WTC11 (cell line): Measurements from ENCODE around the gene INO80E. TPM values are rescaled to one million over a fixed set of nuclear protein-coding genes. Genes with fewer than 3 reads are reported as not detected.
"Not testable (repeated sequence)": the region's sequence is repeated elsewhere in the genome, so short reads cannot be mapped to it uniquely, and the experiment has no call there.

Experiments used
- ATAC-seq: fragments of 200-7000 bp; cut with Tn5 transposase; 2 replicates; pipeline ENCODE4 v1.10.0; 2021; ENCODE audit warnings: mild to moderate bottlenecking, moderate library complexity
- CTCF ChIA-PET: fragments of 300-600 bp; sonication (Branson Sonifier 250); formaldehyde crosslinking; loops from one replicate; lab custom pipeline; 2021; ENCODE audit warnings: antibody characterized with exemption; lab: Charles Lee
- POLR2A ChIA-PET: fragments of 350-600 bp; sonication (Branson Sonifier 250); formaldehyde crosslinking; loops from one replicate; lab custom pipeline; 2021; ENCODE audit warnings: antibody characterized with exemption; lab: Charles Lee
- DNase-seq: peaks from one replicate; pipeline ENCODE4 v3.0.0; 2021; ENCODE audit warnings: low spot score
- H3K27ac Mint-ChIP-seq: 2 replicates; pipeline ENCODE4 v1.8.0; 2021; ENCODE audit warnings: mixed read lengths
- H3K27me3 Mint-ChIP-seq: 2 replicates; pipeline ENCODE4 v1.8.0; 2021; ENCODE audit warnings: low read depth, mild to moderate bottlenecking, moderate library complexity, mixed read lengths
- H3K36me3 Mint-ChIP-seq: 2 replicates; pipeline ENCODE4 v1.8.0; 2021; ENCODE audit warnings: mixed read lengths
- H3K4me1 Mint-ChIP-seq: 2 replicates; pipeline ENCODE4 v1.8.0; 2022; ENCODE audit warnings: mixed read lengths
- H3K4me3 Mint-ChIP-seq: 2 replicates; pipeline ENCODE4 v1.8.0; 2021; ENCODE audit warnings: mild to moderate bottlenecking, moderate library complexity, mixed read lengths
- H3K9me3 Mint-ChIP-seq: 2 replicates; pipeline ENCODE4 v1.8.0; 2021; ENCODE audit warnings: mixed read lengths
- ATF1 ChIP-seq: sonication (generic); formaldehyde crosslinking; IDR thresholded peaks from 2 replicates; pipeline ENCODE4 v1.8.1; 2023; ENCODE audit warnings: mild to moderate bottlenecking, moderate library complexity, missing genetic modification reagents
- ELF4 ChIP-seq: sonication (generic); formaldehyde crosslinking; IDR thresholded peaks from 2 replicates; pipeline ENCODE4 v1.8.1; 2022; ENCODE audit warnings: low read depth, mild to moderate bottlenecking, moderate library complexity, missing genetic modification reagents
- GABPB1 ChIP-seq: sonication (generic); formaldehyde crosslinking; IDR thresholded peaks from 2 replicates; pipeline ENCODE4 v1.8.1; 2023; ENCODE audit warnings: mild to moderate bottlenecking, missing genetic modification reagents
- NFATC4 ChIP-seq: fragments of 250-450 bp; sonication (Bioruptor Pico); IDR thresholded peaks from 2 replicates; pipeline ENCODE4 v1.9.0; 2021; ENCODE audit warnings: mild to moderate bottlenecking
- NR1H2 ChIP-seq: sonication (generic); formaldehyde crosslinking; IDR thresholded peaks from 2 replicates; pipeline ENCODE4 v1.9.0; 2021; ENCODE audit warnings: mild to moderate bottlenecking, moderate library complexity, missing genetic modification reagents
- OVOL2 ChIP-seq: fragments of 250-450 bp; sonication (Bioruptor Pico); IDR thresholded peaks from 2 replicates; pipeline ENCODE4 v1.9.0; 2021; ENCODE audit warnings: mild to moderate bottlenecking, borderline replicate concordance
- SP1 ChIP-seq: sonication (generic); formaldehyde crosslinking; conservative IDR thresholded peaks from 2 replicates; pipeline ENCODE4 v1.8.1; 2022; ENCODE audit warnings: missing genetic modification reagents
- TEAD4 ChIP-seq: sonication (generic); formaldehyde crosslinking; IDR thresholded peaks from 2 replicates; pipeline ENCODE4 v1.8.0; 2022; ENCODE audit warnings: mild to moderate bottlenecking, missing genetic modification reagents
- ZNF121 ChIP-seq: sonication (generic); formaldehyde crosslinking; IDR thresholded peaks from 2 replicates; pipeline ENCODE4 v1.8.0; 2023; ENCODE audit warnings: missing genetic modification reagents
- ZNF232 ChIP-seq: sonication (generic); formaldehyde crosslinking; IDR thresholded peaks from 2 replicates; pipeline ENCODE4 v1.8.0; 2022; ENCODE audit warnings: mild to moderate bottlenecking, missing genetic modification reagents
- total RNA-seq: library from RNA; stranded (reverse); gene quantifications from 3 replicates; pipeline ENCODE4 v1.2.3, GENCODE V29; 2021
- TF ChIP-seq, protein P1 (sequence below): fragments of 250-450 bp; sonication (Bioruptor Pico); conservative IDR thresholded peaks from 2 replicates; pipeline ENCODE4 v1.9.0; 2021; ENCODE audit warnings: mild to moderate bottlenecking
- TF ChIP-seq, protein P2 (sequence below): fragments of 200-600 bp; IDR thresholded peaks from 2 replicates; pipeline ENCODE4 v1.8.0; 2022; ENCODE audit warnings: antibody characterized with exemption
- TF ChIP-seq, protein P3 (sequence below): fragments of 250-450 bp; sonication (Bioruptor Pico); IDR thresholded peaks from 2 replicates; pipeline ENCODE4 v1.9.0; 2021; ENCODE audit warnings: mild to moderate bottlenecking
- TF ChIP-seq, protein P4 (sequence below): sonication (generic); formaldehyde crosslinking; IDR thresholded peaks from 2 replicates; pipeline ENCODE4 v1.8.1; 2023; ENCODE audit warnings: mild to moderate bottlenecking, moderate library complexity, missing genetic modification reagents
- TF ChIP-seq, protein P5 (sequence below): sonication (generic); formaldehyde crosslinking; IDR thresholded peaks from 2 replicates; pipeline ENCODE4 v1.8.1; 2022; ENCODE audit warnings: mild to moderate bottlenecking, moderate library complexity, missing genetic modification reagents
- TF ChIP-seq, protein P6 (sequence below): sonication (generic); formaldehyde crosslinking; IDR thresholded peaks from 2 replicates; pipeline ENCODE4 v1.8.0; 2022; ENCODE audit warnings: missing genetic modification reagents

Gene INO80E
- total RNA-seq, 1 experiment from 2014 or later: 101 TPM

DNA sequence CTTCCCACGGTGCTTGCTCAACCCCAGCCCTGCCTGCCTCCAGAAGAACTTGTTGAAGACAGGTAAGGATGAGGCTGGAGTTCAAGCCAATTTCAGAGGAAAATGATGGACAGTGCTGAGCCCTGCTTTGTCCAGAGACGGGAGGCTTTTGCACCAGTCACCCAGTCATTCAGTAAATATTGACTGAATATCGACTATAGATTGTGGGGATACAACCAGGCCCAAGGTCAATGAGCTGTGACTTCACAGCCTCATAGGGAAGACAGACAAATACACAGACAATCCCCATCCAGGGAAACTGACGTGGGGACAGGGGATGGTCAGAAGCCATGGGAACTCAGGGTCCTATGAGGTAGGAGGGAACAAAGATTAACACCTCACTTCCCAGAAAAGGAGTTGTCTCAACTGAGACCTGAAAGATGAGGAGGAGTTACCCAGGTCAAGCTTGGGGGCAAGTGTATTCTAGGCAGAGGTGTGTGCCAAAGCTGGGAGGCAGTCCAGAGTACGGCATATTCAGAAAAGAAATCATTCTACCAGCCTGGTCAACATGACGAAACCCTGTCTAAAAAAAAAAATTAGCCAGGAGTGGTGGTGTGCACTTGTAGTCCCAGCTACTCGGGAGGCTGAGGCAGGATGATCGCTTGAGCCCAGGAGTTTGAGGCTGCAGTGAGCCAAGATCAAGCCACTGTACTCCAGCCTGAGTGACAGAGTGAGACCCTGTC, 20.7 kb downstream of the INO80E start:
- Mint-ChIP-seq H3K36me3 (peaks cover 4% of the 10 kb centered on the region; the same call in 1 of the 2 replicates), H3K4me1 (peaks cover 9% of the 10 kb centered on the region), H3K27me3 (peaks cover 12% of the 10 kb centered on the region), H3K4me3 (no peak overlapping the region), H3K9me3 (peaks cover 4% of the 10 kb centered on the region; the same call in 1 of the 2 replicates), H3K27ac (peak overlapping the region; percentile 60; the same call in 1 of the 2 replicates)
- ChIA-PET POLR2A (interaction anchor here (1.0 to 1.2 kb wide), 2 partner anchors 8 to 15 kb away, joined by 5 read pairs; no protein-coding TSS in a partner anchor), CTCF (interaction anchor here (4.3 kb wide), 1 partner anchor 15 kb away, joined by 13 read pairs; no protein-coding TSS in a partner anchor)
- ATAC-seq: no peak
- no peak for TF ChIP-seq NR1H2
- TF ChIP-seq GABPB1 (CRISPR knock-in tag): 0 out of 2 replicates have a peak, but pooled peaks have one; percentile 43
- no peak for DNase-seq

DNA sequence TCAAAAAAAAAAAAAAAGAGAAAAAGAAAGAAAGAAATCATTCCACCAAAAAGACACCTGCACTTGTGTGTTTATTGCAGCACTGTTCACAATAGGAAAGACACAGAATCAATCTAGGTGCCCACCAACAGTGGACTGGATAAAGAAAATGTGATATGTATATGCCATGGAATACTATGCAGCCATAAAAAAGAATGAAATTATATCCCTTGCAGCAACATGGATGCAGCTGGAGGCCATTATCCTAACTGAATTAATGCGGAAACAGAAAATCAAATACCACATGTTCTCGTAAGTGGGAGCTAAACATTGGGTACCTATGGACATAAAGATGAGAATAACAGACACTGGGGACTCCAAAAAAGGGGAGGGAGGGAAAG, 21.2 kb downstream of the INO80E start:
- TF ChIP-seq, protein P1, sequence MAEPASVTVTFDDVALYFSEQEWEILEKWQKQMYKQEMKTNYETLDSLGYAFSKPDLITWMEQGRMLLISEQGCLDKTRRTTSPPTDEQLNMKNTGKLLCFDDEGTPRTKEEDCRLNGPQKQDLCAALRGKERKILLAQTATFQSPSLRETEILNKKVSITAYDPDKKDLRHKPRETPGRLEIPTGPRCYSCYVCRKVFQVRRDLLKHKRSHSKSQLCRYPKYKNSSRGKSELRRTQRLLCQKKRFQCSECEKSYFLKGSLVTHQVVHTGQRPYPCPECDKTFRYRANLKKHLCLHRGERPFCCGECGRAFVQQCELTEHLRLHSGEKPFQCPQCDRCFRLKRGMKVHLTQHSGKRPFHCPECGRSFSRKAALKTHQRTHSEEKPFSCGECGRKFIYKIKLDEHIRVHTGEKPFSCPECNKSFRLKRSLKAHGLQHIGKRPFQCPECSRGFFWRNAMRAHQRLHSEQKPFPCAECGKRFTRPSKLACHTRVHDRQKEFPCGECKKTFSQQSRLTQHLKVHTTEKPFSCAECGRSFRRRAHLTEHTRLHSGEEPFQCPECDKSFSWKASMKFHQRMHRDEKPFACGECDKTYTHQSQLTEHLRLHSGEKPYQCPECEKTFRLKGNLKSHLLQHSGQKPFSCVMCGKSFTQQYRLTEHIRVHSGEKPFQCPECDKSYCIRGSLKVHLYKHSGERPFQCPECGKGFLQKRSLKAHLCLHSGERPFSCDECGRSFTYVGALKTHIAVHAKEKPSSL (CRISPR knock-in tag): no peak
- TF ChIP-seq, protein P2, sequence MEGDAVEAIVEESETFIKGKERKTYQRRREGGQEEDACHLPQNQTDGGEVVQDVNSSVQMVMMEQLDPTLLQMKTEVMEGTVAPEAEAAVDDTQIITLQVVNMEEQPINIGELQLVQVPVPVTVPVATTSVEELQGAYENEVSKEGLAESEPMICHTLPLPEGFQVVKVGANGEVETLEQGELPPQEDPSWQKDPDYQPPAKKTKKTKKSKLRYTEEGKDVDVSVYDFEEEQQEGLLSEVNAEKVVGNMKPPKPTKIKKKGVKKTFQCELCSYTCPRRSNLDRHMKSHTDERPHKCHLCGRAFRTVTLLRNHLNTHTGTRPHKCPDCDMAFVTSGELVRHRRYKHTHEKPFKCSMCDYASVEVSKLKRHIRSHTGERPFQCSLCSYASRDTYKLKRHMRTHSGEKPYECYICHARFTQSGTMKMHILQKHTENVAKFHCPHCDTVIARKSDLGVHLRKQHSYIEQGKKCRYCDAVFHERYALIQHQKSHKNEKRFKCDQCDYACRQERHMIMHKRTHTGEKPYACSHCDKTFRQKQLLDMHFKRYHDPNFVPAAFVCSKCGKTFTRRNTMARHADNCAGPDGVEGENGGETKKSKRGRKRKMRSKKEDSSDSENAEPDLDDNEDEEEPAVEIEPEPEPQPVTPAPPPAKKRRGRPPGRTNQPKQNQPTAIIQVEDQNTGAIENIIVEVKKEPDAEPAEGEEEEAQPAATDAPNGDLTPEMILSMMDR: no peak
- no peak for TF ChIP-seq ZNF121 (CRISPR knock-in tag)
- TF ChIP-seq, protein P3, sequence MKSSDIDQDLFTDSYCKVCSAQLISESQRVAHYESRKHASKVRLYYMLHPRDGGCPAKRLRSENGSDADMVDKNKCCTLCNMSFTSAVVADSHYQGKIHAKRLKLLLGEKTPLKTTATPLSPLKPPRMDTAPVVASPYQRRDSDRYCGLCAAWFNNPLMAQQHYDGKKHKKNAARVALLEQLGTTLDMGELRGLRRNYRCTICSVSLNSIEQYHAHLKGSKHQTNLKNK: no peak
- no peak for TF ChIP-seq ATF1 (CRISPR knock-in tag)
- no peak for TF ChIP-seq TEAD4 (CRISPR knock-in tag)
- ChIA-PET CTCF (interaction anchor here (1.2 to 4.3 kb wide), 2 partner anchors 11 to 15 kb away, joined by 3 to 13 read pairs; no protein-coding TSS in a partner anchor), POLR2A (interaction anchor here (1.0 to 1.2 kb wide), 2 partner anchors 9 to 15 kb away, joined by 5 read pairs; no protein-coding TSS in a partner anchor)
- Mint-ChIP-seq H3K4me1 (peaks cover 4% of the 10 kb centered on the region), H3K4me3 (no peak overlapping the region), H3K27me3 (peaks cover 7% of the 10 kb centered on the region), H3K27ac (no peak overlapping the region), H3K9me3 (peaks cover 4% of the 10 kb centered on the region; the same call in 1 of the 2 replicates), H3K36me3 (peaks cover 4% of the 10 kb centered on the region; the same call in 1 of the 2 replicates)
- DNase-seq (no peak), ATAC-seq (no peak)

DNA sequence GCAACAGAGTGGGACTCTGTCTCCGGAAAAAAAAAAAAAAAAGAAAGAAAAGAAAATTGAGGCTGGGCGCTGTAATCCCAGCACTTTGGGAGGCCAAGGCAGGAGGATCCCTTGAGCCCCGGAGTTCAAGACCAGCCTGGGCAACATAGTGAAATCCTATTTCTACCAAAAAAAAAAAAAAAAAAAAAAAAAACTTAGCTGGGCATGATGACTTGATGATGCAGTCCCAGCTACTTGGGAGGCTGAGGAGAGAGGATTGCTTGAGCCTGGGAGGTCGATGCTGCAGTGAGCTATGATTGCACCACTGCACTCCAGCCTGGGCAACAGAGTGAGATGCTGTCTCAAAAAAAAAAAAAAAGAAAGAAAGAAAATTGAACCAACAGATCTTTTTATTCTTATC, 21.9 kb downstream of the INO80E start:
- H3K4me1 Mint-ChIP-seq, DNase-seq, H3K27me3 Mint-ChIP-seq, ATAC-seq, H3K36me3 Mint-ChIP-seq, H3K4me3 Mint-ChIP-seq, H3K27ac Mint-ChIP-seq, H3K9me3 Mint-ChIP-seq: not testable (repeated sequence)
- ChIA-PET CTCF (interaction anchor here (0.6 to 4.3 kb wide), 4 partner anchors 10 to 78 kb away, joined by 3 to 13 read pairs (median 3); partner anchors contain the start of gene YPEL3), POLR2A (interaction anchor here (0.6 to 1.2 kb wide), 2 partner anchors 9 to 1063 kb away, joined by 3 to 5 read pairs; no protein-coding TSS in a partner anchor)

DNA sequence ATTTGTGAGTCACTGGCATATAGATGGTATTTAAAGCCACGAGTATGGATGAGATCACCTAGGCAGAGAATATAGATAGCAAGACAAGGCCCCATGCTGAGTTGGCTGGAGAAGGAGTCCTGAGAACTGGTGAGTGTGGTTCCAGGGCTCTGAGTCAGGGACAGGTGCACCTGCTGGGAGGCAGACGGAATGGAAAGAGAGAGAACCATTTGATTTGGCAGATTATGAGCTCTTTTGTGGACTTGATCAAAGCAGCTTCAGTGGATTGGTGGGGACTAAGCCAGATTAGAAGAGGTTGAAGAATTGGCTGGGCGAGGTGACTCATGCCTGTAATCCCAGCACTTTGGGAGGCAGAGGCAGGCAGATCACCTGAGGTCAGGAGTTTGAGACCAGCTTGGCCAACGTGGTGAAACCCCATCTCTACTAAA, 22.7 kb downstream of the INO80E start:
- ATAC-seq: no peak
- DNase-seq: no peak
- Mint-ChIP-seq H3K27ac (no peak overlapping the region), H3K9me3 (peaks cover 4% of the 10 kb centered on the region; the same call in 1 of the 2 replicates), H3K36me3 (peaks cover 4% of the 10 kb centered on the region; the same call in 1 of the 2 replicates), H3K4me1 (peaks cover 3% of the 10 kb centered on the region; the same call in 1 of the 2 replicates), H3K4me3 (no peak overlapping the region), H3K27me3 (no peaks in the 10 kb centered on the region)
- ChIA-PET CTCF (interaction anchor here (1.0 to 4.3 kb wide), 2 partner anchors 13 to 318 kb away, joined by 4 to 13 read pairs; no protein-coding TSS in a partner anchor), POLR2A (interaction anchor here (0.6 kb wide), 1 partner anchor 1063 kb away, joined by 3 read pairs; no protein-coding TSS in a partner anchor)
- TF ChIP-seq SP1 (CRISPR knock-in tag): no peak
- no peak for TF ChIP-seq OVOL2
- TF ChIP-seq, protein P4, sequence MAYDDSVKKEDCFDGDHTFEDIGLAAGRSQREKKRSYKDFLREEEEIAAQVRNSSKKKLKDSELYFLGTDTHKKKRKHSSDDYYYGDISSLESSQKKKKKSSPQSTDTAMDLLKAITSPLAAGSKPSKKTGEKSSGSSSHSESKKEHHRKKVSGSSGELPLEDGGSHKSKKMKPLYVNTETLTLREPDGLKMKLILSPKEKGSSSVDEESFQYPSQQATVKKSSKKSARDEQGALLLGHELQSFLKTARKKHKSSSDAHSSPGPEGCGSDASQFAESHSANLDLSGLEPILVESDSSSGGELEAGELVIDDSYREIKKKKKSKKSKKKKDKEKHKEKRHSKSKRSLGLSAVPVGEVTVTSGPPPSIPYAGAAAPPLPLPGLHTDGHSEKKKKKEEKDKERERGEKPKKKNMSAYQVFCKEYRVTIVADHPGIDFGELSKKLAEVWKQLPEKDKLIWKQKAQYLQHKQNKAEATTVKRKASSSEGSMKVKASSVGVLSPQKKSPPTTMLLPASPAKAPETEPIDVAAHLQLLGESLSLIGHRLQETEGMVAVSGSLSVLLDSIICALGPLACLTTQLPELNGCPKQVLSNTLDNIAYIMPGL: no peak
- TF ChIP-seq ZNF232: no peak
- no peak for TF ChIP-seq ELF4 (CRISPR knock-in tag)
- TF ChIP-seq, protein P5, sequence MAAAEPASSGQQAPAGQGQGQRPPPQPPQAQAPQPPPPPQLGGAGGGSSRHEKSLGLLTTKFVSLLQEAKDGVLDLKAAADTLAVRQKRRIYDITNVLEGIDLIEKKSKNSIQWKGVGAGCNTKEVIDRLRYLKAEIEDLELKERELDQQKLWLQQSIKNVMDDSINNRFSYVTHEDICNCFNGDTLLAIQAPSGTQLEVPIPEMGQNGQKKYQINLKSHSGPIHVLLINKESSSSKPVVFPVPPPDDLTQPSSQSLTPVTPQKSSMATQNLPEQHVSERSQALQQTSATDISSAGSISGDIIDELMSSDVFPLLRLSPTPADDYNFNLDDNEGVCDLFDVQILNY (CRISPR knock-in tag): no peak
- TF ChIP-seq, protein P6, sequence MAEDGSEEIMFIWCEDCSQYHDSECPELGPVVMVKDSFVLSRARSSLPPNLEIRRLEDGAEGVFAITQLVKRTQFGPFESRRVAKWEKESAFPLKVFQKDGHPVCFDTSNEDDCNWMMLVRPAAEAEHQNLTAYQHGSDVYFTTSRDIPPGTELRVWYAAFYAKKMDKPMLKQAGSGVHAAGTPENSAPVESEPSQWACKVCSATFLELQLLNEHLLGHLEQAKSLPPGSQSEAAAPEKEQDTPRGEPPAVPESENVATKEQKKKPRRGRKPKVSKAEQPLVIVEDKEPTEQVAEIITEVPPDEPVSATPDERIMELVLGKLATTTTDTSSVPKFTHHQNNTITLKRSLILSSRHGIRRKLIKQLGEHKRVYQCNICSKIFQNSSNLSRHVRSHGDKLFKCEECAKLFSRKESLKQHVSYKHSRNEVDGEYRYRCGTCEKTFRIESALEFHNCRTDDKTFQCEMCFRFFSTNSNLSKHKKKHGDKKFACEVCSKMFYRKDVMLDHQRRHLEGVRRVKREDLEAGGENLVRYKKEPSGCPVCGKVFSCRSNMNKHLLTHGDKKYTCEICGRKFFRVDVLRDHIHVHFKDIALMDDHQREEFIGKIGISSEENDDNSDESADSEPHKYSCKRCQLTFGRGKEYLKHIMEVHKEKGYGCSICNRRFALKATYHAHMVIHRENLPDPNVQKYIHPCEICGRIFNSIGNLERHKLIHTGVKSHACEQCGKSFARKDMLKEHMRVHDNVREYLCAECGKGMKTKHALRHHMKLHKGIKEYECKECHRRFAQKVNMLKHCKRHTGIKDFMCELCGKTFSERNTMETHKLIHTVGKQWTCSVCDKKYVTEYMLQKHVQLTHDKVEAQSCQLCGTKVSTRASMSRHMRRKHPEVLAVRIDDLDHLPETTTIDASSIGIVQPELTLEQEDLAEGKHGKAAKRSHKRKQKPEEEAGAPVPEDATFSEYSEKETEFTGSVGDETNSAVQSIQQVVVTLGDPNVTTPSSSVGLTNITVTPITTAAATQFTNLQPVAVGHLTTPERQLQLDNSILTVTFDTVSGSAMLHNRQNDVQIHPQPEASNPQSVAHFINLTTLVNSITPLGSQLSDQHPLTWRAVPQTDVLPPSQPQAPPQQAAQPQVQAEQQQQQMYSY: no peak
- no peak for TF ChIP-seq NFATC4
